Measurements from ENCODE around the gene RAC2. TPM values are rescaled to one million over a fixed set of nuclear protein-coding genes. Genes with fewer than 3 reads are reported as not detected.

RAC2 gene
- total RNA-seq, 1 donor from 2014 or later, result 111 TPM

GRCh38 chr22:37218771-37219411, 25.2 kb downstream of the RAC2 start:
- TF ChIP-seq CTCF (IDR thresholded peaks at IDR 0.05), result no peak
- Histone ChIP-seq H3K9me3 (no peaks in the 10 kb centered on the region), H3K27ac (no peak overlapping the region), H3K4me1 (no peaks in the 10 kb centered on the region), H3K36me3 (no peaks in the 10 kb centered on the region), H3K4me3 (no peak overlapping the region), H3K27me3 (ENCODE audit: low read depth) (peaks cover 4% of the 10 kb centered on the region)
- ATAC-seq (peak; percentile 16 to 50), DNase-seq (no peak)
- intact Hi-C loops (cut with DNase I), result no loop called here

GRCh38 chr22:37218399-37218770, 25.7 kb downstream of the RAC2 start:
- H3K9me3 ChIP-seq, result no peaks in the 10 kb centered on the region
- H3K36me3 ChIP-seq, result no peaks in the 10 kb centered on the region
- H3K27ac ChIP-seq, result no peak overlapping the region
- no peak for TF ChIP-seq CTCF (IDR thresholded peaks at IDR 0.05)
- intact Hi-C loops (cut with DNase I), result no loop called here
- no peaks in the 10 kb centered on the region for H3K4me1 ChIP-seq
- ATAC-seq (peak in 1 of 2 donors; percentile 7), DNase-seq (no peak)
- no peak overlapping the region for H3K4me3 ChIP-seq
- peaks cover 4% of the 10 kb centered on the region for H3K27me3 ChIP-seq (ENCODE audit: low read depth)

GRCh38 chr22:37215890-37216289, 28.2 kb downstream of the RAC2 start:
- Histone ChIP-seq H3K4me3 (no peak overlapping the region), H3K27me3 (ENCODE audit: low read depth) (peaks cover 8% of the 10 kb centered on the region), H3K36me3 (no peaks in the 10 kb centered on the region), H3K4me1 (no peaks in the 10 kb centered on the region), H3K27ac (no peak overlapping the region), H3K9me3 (no peaks in the 10 kb centered on the region)
- intact Hi-C loops (cut with DNase I), result no loop called here
- ATAC-seq (no peak), DNase-seq (no peak)
- no peak for TF ChIP-seq CTCF (IDR thresholded peaks at IDR 0.05)

GRCh38 chr22:37214731-37215030, 29.4 kb downstream of the RAC2 start:
- Histone ChIP-seq H3K9me3 (no peaks in the 10 kb centered on the region), H3K36me3 (no peaks in the 10 kb centered on the region), H3K27ac (no peak overlapping the region), H3K4me3 (no peak overlapping the region), H3K4me1 (no peaks in the 10 kb centered on the region), H3K27me3 (ENCODE audit: low read depth) (peaks cover 8% of the 10 kb centered on the region)
- TF ChIP-seq CTCF (IDR thresholded peaks at IDR 0.05), result no peak
- intact Hi-C loops (cut with DNase I), result no loop called here
- peak; percentile 30 for DNase-seq
- ATAC-seq, result no peak

GRCh38 chr22:37213941-37214730, 29.9 kb downstream of the RAC2 start:
- Histone ChIP-seq H3K9me3 (no peaks in the 10 kb centered on the region), H3K4me1 (no peaks in the 10 kb centered on the region), H3K27me3 (ENCODE audit: low read depth) (peaks cover 5% of the 10 kb centered on the region), H3K4me3 (no peak overlapping the region), H3K36me3 (no peaks in the 10 kb centered on the region), H3K27ac (no peak overlapping the region)
- TF ChIP-seq CTCF (IDR thresholded peaks at IDR 0.05), result no peak
- ATAC-seq (no peak), DNase-seq (peak; percentile 9)
- intact Hi-C loops (cut with DNase I), result no loop called here
